Measurements from ENCODE around the gene SCARB2.

SCARB2 gene

DNA sequence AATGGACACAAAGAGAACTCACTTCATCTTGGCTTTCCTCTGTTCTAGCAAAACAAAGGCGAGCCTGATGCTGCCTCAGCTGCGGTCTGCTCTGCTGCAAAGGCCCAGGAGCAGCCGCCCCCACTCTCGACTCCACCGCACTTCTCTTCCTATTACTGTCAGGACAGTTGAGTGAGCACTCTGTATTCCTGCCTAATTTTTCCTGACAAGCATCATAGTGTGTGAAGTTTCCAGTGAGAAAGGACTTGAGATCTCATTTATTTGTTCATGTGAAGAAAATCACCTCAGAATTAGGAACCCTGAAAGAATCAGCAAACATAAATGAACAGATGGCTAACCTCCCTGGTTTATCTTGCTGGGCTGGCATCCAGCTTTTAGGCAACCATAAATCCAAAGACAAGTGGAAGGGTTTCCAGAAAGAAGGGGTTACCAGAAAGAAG, 15.6 kb downstream of the SCARB2 start:
- DNase-seq: no peak

GRCh38 chr4:76197031-76197743, 16.4 kb downstream of the SCARB2 start:
- DNase-seq: no peak

DNA sequence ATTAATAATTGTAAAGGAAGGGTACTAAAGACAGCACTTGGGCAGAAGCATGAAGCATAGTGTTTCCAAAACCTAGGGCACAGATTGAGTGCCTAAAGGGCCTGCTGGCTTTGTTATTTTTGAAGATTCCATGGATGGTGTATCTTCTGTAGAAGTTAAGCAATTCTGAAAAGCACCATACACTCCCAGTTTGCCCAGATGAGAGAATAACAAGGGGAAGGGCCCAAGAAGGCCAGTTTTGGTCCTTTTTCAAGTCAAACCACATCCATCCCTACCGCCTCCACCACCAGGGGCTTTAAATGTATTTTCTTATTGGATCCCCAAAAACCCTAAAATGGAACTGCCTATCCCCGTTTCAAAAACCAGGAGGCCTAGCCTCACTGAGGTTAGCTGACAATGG, 17.2 kb downstream of the SCARB2 start:
- DNase-seq: no peak

DNA sequence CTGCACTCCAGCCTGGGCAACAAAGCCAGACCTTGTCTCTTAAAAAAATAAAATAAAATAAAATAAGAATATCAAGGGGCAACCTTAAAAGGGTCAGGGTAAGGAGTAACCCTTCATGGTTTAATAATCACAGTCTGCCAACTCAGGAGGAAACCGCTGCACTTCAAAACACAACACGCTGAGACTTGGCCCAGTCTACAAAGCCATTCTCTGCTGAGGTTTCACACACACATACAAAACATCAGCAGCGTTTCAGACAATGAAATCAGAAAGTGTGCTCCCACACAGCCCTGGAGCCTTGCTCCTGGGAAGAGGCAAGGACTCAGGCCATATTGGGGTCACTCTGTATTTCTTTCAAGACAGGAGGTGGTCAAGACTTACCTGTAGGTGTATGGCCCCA, 18.3 kb downstream of the SCARB2 start:
- DNase-seq: no peak

DNA sequence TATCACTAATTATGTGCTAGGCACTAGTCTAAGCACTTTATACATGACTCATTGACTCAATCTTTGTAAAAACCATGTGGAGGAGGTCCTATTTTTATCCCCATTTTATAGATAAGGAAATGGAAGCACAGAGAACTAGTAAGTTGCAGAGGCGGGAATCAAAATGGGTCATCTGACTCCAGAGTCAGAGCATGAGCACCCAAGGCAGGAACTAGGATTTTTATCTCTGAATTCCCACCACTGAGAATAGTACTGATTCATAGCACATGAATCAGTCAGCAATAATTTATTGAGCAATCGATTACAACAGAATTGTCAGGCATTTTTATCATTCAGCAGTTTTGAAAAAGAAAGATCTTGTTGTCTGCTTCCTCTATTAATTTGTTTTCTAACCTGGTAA, 19.3 kb downstream of the SCARB2 start:
- DNase-seq: no peak

DNA sequence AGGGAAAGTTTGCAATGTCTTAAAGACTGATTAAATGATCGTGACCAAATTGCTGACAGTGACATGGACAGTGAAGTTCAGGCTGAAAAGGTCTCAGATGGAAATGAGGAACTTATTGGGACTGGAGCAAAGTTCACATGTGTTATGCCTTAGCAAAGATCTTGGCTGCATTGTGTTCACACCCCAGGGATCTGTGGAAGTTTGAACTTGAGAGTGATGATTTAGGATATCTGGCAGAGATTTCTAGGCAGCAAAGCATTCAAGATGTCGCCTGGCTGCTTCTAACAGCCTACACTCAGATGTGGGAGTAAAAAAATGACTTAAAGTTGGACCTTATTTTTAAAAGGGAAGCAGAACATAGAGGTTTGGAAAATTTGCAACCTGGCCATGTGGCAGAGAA, 21.4 kb downstream of the SCARB2 start:
- DNase-seq: no peak

DNA sequence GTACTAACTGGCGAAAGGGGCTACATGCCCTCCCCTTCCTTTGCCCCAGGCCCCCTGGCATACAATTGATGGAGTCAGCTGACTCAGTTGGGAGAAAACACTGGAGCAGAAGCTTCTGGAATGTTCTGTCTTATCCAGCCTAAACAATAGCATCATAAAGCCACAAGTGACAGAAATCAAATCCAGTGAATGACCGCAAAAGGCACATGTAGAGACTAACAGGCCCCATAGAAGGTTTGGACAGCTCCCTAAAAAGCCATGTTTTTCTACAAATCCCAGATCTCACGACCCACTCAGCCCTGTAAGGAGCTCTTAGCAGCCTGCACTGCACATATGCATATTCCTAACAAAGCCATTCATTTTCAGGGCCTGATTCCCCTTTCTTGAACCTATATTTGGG, 25.1 kb downstream of the SCARB2 start:
- no peak for DNase-seq

DNA sequence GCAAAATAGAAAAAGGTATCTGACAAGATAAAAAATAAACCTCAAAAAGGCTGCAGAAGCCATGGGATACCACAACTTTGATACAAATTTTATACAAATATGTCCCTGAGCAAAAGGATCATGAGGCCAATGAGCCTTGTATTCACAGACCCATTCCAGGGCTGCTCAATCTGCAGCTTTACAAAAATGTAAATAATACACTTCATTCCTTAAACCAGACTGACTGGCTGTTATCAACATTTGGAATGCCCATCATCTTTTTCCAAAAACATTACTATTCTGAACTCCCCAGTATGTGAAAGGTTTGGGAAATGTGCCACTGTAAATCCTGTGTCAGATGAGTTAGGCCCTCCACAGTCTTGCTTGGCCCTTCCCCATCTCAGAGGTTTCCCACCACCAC, 25.5 kb downstream of the SCARB2 start:
- no peak for DNase-seq

DNA sequence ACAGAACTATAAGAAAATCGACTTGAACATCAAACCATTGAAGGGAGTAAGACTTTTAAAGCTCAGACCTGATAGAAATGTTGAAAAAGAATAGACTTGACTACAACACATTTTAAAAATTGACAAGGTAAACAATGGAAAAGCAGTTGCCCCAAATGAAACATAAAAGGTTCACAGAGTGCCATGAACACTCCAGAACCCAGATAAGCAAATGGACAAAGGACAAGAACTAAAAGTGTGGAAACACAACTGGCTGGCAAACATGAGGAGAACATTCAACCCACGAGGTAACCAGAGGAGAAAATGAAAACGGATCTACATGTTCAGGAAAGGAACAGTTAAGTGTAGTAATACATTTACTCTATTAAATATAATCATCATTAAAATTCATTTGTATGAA, 26.5 kb downstream of the SCARB2 start:
- DNase-seq: no peak

- DNase-seq: no peak
Measured at GRCh38 chr4:76182463-76182862, 31.2 kb downstream of the SCARB2 start.

GRCh38 chr4:76179398-76180318, 34.0 kb downstream of the SCARB2 start:
- no peak for DNase-seq

DNA sequence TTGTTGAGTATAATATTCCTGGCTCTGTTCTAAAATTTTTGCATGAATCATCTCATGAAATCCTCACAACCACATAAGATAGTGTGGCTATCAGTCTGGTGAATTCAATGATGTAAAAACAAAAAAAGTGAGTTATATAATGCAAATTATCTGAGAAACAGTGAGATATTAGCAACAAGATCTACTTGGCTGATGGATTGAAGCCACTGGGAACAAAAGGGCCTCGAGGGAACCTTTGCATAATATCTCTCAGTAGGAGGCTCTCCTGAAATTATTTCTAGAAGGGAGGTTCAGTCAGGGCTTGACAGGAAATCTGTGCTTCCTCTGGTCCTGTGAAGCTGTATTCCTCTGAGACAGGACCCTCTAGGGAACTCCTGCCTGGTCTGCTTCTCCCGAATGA, 35.3 kb downstream of the SCARB2 start:
- no peak for DNase-seq

DNA sequence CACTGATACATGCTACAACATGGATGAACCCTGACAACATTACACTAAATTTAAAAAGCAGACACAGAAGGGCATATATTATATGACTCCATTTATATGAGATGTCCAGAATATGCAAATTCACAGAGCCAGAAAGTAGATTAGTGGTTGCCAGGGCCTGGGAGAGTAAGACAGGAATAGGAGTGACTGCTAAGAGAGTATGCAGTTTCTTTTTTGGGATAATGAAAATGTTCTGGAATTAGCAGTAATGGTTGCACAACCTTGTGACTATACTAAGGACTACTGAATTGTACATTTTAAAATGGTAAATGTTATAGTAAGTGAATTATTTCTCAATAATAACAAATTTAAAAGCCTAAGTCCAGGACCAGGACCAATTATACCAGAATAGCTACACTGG, 35.9 kb downstream of the SCARB2 start:
- no peak for DNase-seq

- DNase-seq: no peak
Measured at GRCh38 chr4:76175336-76175735, 38.3 kb downstream of the SCARB2 start.

DNA sequence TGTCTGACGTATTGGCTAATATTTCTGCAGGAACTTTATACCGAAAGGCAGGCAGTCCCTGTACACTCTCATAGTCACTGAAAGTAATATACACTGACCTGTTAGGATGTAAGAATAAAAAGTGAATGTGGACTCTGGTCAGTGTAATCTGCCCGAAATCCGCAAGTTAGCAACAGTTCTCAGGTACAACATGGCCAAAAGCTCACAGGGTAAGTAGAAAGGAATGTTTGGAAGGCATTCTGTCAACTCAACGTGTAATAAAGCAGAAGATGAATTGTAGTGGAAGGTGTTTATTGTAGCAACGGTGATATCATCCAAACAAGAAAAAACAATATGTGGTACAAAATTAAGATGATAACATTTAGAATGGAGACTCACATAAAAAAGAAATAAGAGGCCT, 39.4 kb downstream of the SCARB2 start:
- no peak for DNase-seq

GRCh38 chr4:76168688-76169087, 44.9 kb downstream of the SCARB2 start:
- no peak for DNase-seq

- DNase-seq: no peak
Measured at GRCh38 chr4:76166480-76166879, 47.1 kb downstream of the SCARB2 start.

DNA sequence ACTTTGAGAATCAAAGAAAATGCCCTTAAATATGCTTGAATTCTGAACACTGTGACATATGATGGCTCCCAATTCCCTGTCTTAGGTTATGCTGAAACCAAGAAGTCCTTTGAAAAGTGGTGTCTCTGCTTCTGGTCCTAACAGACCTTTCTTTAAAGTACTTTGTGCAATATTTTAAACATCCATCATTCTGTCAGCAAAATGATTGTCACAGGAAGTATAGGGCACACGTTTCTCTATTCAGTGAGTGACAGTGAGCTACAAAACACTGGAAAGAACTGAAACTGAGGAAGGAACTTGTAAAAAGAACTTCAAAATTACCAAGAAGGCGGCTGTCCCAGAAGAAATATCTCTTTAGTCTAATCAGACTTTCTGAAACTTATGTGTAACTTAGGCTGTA, 53.3 kb downstream of the SCARB2 start:
- DNase-seq: no peak

DNA sequence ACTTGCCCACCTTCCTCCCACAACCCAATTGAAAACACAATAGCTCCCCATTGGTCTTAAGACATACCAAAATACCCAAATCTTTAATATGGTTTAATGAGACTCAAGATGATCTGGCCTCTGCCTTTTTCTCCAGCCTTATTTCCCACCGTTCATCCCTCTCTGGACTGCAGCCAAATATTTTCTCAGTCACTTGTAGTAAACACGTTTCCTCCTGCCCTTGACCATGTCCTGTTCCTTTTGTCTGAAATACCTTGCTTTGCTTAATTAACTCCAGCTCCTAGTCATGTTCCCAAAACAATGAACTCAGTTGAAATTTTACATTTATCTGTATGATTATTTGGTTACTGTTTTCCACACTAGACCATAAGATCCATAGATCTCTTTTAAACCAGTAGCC, 57.0 kb downstream of the SCARB2 start:
- no peak for DNase-seq

- DNase-seq: no peak
Measured at GRCh38 chr4:76155979-76156378, 57.6 kb downstream of the SCARB2 start.

GRCh38 chr4:76153356-76153755, 60.3 kb downstream of the SCARB2 start:
- DNase-seq: no peak

GRCh38 chr4:76148142-76148865, 65.3 kb downstream of the SCARB2 start, which contains the start of gene NUP54:
NUP54 (minus strand) TSS chr4:76148397; CDS start chr4:76148374, 23 bp downstream.
- peak; percentile 78 for DNase-seq

DNA sequence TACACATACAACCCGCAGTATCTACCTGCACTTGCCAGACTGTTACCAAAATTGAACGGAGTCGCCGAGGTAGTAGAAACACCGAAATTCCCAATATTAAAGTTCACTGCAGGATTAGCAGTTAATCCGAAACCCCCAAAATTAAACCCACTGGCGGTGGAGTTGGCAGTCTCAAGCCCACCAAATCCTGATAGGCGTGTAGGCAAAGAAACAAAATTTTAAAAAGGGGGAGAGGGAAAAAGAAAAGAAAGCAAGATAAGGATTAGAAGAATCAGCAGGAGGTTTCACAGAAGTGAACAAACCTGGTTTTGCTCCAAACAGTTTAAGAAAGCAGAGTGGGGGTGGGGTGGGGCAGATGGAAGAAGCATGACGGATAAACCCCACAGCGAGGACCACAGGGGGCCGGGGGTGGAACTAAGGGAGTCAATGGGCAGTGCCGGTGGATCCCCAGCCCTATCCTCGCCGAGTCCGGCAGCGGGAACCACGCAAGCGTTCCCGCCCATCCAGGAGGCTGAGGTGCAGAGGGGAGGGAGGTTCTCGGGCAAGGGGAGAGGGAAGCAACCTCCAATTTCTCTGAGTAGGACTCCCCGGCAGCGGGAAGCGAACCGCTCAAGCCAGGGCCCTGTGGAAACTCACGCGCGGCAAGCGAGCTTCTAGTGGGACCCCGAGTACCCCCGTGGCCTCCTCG, 66.0 kb downstream of the SCARB2 start:
- DNase-seq: no peak
